Caco-2 (cell line): ENCODE results near the gene KIT. TPM values are rescaled to one million over a fixed set of nuclear protein-coding genes. Genes with fewer than 3 reads are reported as not detected.

ENCODE experiments used
- BruUV-seq: library from RNA; stranded (reverse); fragments of 400-500 nt; replicated peaks from 2 replicates; lab custom pipeline; 2021; lab: Mats Ljungman, UMichigan
- CTCF ChIA-PET: fragments of 300-600 bp; sonication (Branson Sonifier 250); formaldehyde crosslinking; loops from one replicate; lab custom pipeline; 2022; ENCODE audit warnings: antibody characterized with exemption; lab: Charles Lee
- POLR2A ChIA-PET: fragments of 300-600 bp; sonication (Branson Sonifier 250); formaldehyde crosslinking; loops from one replicate; lab custom pipeline; 2022; ENCODE audit warnings: antibody characterized with exemption; lab: Charles Lee
- DNase-seq, 2 experiments: peaks; one replicate each; pipeline versions ENCODE4 v3.0.0 to v3.0.0-alpha.2; 2020 to 2022
- H3K27me3 ChIP-seq: replicated peaks from 2 replicates; pipeline ENCODE4 v1.6.0; 2011; ENCODE audit warnings: low read length; ENCODE audit not compliant: control insufficient read depth, insufficient read depth
- H3K36me3 ChIP-seq: 2 replicates; pipeline ENCODE4 v1.5.1; 2011; ENCODE audit warnings: low read length; ENCODE audit not compliant: control insufficient read depth, insufficient read depth
- H3K4me1 ChIP-seq: fragments of 250-450 bp; sonication (Bioruptor Pico); 2 replicates; pipeline ENCODE4 v1.5.1; 2020; ENCODE audit warnings: mild to moderate bottlenecking
- H3K4me3 ChIP-seq: 2 replicates; pipeline ENCODE4 v1.5.1; 2011; ENCODE audit warnings: low read depth, mild to moderate bottlenecking, control low read depth, low read length
- H3K9me3 ChIP-seq: fragments of 250-450 bp; sonication (Bioruptor Pico); 2 replicates; pipeline ENCODE4 v1.5.1; 2020; ENCODE audit warnings: mild to moderate bottlenecking, moderate library complexity
- H3K27ac Mint-ChIP-seq: one replicate; pipeline ENCODE4 v1.8.0; 2022; ENCODE audit warnings: mixed read lengths; ENCODE audit not compliant: unreplicated experiment
- H3K27me3 Mint-ChIP-seq: one replicate; pipeline ENCODE4 v1.8.0; 2022; ENCODE audit warnings: mixed read lengths; ENCODE audit not compliant: insufficient read depth, unreplicated experiment
- H3K36me3 Mint-ChIP-seq: one replicate; pipeline ENCODE4 v1.8.0; 2022; ENCODE audit warnings: mild to moderate bottlenecking, mixed read lengths; ENCODE audit not compliant: insufficient read depth, unreplicated experiment
- H3K4me1 Mint-ChIP-seq: one replicate; pipeline ENCODE4 v1.8.0; 2022; ENCODE audit warnings: low read depth, mixed read lengths; ENCODE audit not compliant: unreplicated experiment
- H3K4me3 Mint-ChIP-seq: one replicate; pipeline ENCODE4 v1.8.0; 2022; ENCODE audit warnings: mild to moderate bottlenecking, moderate library complexity, mixed read lengths; ENCODE audit not compliant: unreplicated experiment
- H3K9me3 Mint-ChIP-seq: one replicate; pipeline ENCODE4 v1.8.0; 2022; ENCODE audit warnings: mixed read lengths; ENCODE audit not compliant: unreplicated experiment
- CTCF ChIP-seq, 2 experiments: fragments of 200-600 bp in 1 of 2; IDR thresholded peaks; 1 replicate in 1 of 2; 2 replicates in 1 of 2; pipeline versions ENCODE4 v1.5.1 to v1.8.0; 2011 to 2022; ENCODE audit warnings: antibody characterized with exemption in 1 of 2, control low read depth in 1 of 2, inconsistent platforms in 1 of 2, low read depth in 1 of 2, low read length in 1 of 2, mild to moderate bottlenecking in 1 of 2, moderate library complexity in 1 of 2; ENCODE audit not compliant: insufficient read depth in 1 of 2, severe bottlenecking in 1 of 2, unreplicated experiment in 1 of 2
- intact Hi-C: fragments of 100-400 bp; cut with micrococcal nuclease; formaldehyde crosslinking; loops from one replicate; pipeline ENCODE4 v1.10.0; 2022; ENCODE audit not compliant: unreplicated experiment
- total RNA-seq: library from RNA; stranded (reverse); gene quantifications from 2 replicates; pipeline ENCODE4 v1.2.3, GENCODE V29; 2022

The KIT gene
- total RNA-seq, 1 experiment from 2014 or later = 1.7 TPM

GRCh38 chr4:54745031-54745770 is 87.4 kb downstream of the KIT start:
- no peaks in the 10 kb centered on the region for H3K36me3 ChIP-seq
- H3K4me1 ChIP-seq = no peaks in the 10 kb centered on the region
- intact Hi-C loops = no loop called here

DNA sequence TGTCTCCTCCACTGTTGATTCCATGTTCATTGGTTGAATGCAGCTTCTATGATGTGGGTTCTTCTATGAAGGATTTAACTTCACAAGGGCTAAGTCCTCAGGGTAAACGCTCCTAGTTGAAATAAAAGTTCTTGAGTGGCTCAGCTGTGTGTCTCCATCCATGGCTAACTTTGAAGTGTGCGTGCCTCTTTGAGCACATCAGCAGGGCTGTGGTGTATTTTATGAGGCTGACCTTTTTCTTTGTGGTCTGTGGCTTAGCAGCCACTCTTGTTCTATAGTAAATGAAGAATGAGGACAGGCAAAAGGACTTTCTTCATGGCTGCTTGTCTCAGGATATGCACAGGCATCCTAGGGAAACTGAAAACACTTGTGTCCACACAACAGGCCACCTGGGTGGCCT is 88.5 kb downstream of the KIT start:
- CTCF ChIA-PET = no interaction called here
- DNase-seq = no peak
- intact Hi-C loops = no loop called here
- POLR2A ChIA-PET = no interaction called here
- no peaks in the 10 kb centered on the region for H3K27me3 ChIP-seq
- Mint-ChIP-seq H3K4me3 (no peak overlapping the region), H3K27ac (no peak overlapping the region), H3K27me3 (peaks cover 11% of the 10 kb centered on the region), H3K36me3 (no peaks in the 10 kb centered on the region), H3K9me3 (peaks cover 5% of the 10 kb centered on the region), H3K4me1 (no peaks in the 10 kb centered on the region)
- no peak for TF ChIP-seq CTCF (IDR thresholded peaks at IDR 0.05; ENCODE audit: insufficient read depth in 1 of 2, low read depth in 1 of 2, low read length in 1 of 2, severe bottlenecking in 1 of 2, unreplicated experiment in 1 of 2)
- H3K4me1 ChIP-seq = no peaks in the 10 kb centered on the region
- H3K9me3 ChIP-seq = no peaks in the 10 kb centered on the region
- BruUV-seq = no TSS peak
- H3K4me3 ChIP-seq = no peak overlapping the region
- H3K36me3 ChIP-seq = no peaks in the 10 kb centered on the region

More at GRCh38 chr4:54745031-54745770, 87.4 kb downstream of the KIT start:
- peaks cover 5% of the 10 kb centered on the region for H3K9me3 Mint-ChIP-seq
- ChIA-PET POLR2A (no interaction called here), CTCF (no interaction called here)
- H3K27me3 ChIP-seq = no peaks in the 10 kb centered on the region
- H3K27me3 Mint-ChIP-seq = peaks cover 11% of the 10 kb centered on the region
- no TSS peak for BruUV-seq
- TF ChIP-seq CTCF (IDR thresholded peaks at IDR 0.05; ENCODE audit: insufficient read depth in 1 of 2, low read depth in 1 of 2, low read length in 1 of 2, severe bottlenecking in 1 of 2, unreplicated experiment in 1 of 2) = no peak
- no peak for DNase-seq
- H3K4me3 ChIP-seq = no peak overlapping the region
- no peaks in the 10 kb centered on the region for H3K36me3 Mint-ChIP-seq
- no peaks in the 10 kb centered on the region for H3K9me3 ChIP-seq
- H3K4me1 Mint-ChIP-seq = no peaks in the 10 kb centered on the region
- no peak overlapping the region for H3K27ac Mint-ChIP-seq
- no peak overlapping the region for H3K4me3 Mint-ChIP-seq

GRCh38 chr4:54750341-54750740 is 92.6 kb downstream of the KIT start:
- Mint-ChIP-seq H3K36me3 (no peaks in the 10 kb centered on the region), H3K27me3 (no peaks in the 10 kb centered on the region), H3K27ac (no peak overlapping the region), H3K4me3 (no peak overlapping the region), H3K4me1 (no peaks in the 10 kb centered on the region), H3K9me3 (no peaks in the 10 kb centered on the region)
- H3K36me3 ChIP-seq = no peaks in the 10 kb centered on the region
- no peak overlapping the region for H3K4me3 ChIP-seq
- CTCF ChIA-PET = no interaction called here
- H3K4me1 ChIP-seq = no peaks in the 10 kb centered on the region
- intact Hi-C loops = no loop called here
- BruUV-seq = no TSS peak
- POLR2A ChIA-PET = no interaction called here
- H3K9me3 ChIP-seq = no peaks in the 10 kb centered on the region
- DNase-seq = no peak
- H3K27me3 ChIP-seq = no peaks in the 10 kb centered on the region
- TF ChIP-seq CTCF (IDR thresholded peaks at IDR 0.05; ENCODE audit: insufficient read depth in 1 of 2, low read depth in 1 of 2, low read length in 1 of 2, severe bottlenecking in 1 of 2, unreplicated experiment in 1 of 2) = no peak
